H1 (cell line): ENCODE measurements around the gene CPTP.

ENCODE experiments used
- ASH2L ChIP-seq: fragments of 200-600, 300-600 bp; sonication (generic); IDR thresholded peaks from one replicate; pipeline ENCODE4 v1.7.1; 2017; ENCODE audit warnings: low read length
- FOSL1 ChIP-seq: IDR thresholded peaks from 2 replicates; pipeline ENCODE4 v1.6.1; 2011; ENCODE audit warnings: mild to moderate bottlenecking, low read depth, low read length, moderate library complexity; ENCODE audit not compliant: insufficient read depth
- JUN ChIP-seq: IDR thresholded peaks from 2 replicates; pipeline ENCODE4 v1.6.1; 2011; ENCODE audit warnings: low read depth, mild to moderate bottlenecking, improper control_type of control experiment, low read length
- POLR2A ChIP-seq, 2 experiments: IDR thresholded peaks; 1 replicate in 1 of 2; 2 replicates in 1 of 2; pipeline ENCODE4 v1.6.1; 2011; ENCODE audit warnings: low read depth in 2 of 2, low read length in 2 of 2, mild to moderate bottlenecking in 2 of 2; ENCODE audit errors: control extremely low read depth in 1 of 2
- RXRA ChIP-seq: IDR thresholded peaks from 2 replicates; pipeline ENCODE4 v1.6.1; 2011; ENCODE audit warnings: low read depth, mild to moderate bottlenecking, low read length, moderate library complexity; ENCODE audit not compliant: insufficient read depth
- SP2 ChIP-seq: IDR thresholded peaks from 2 replicates; pipeline ENCODE4 v1.6.1; 2012; ENCODE audit warnings: mild to moderate bottlenecking, low read length, inconsistent platforms
- TF ChIP-seq, protein P1 (sequence below), 3 experiments: IDR thresholded peaks; 1 replicate in 2 of 3; 2 replicates in 1 of 3; pipeline versions ENCODE4 v1.5.1 to v1.6.1; 2011; ENCODE audit warnings: low read length in 3 of 3, mild to moderate bottlenecking in 3 of 3, inconsistent platforms in 2 of 3, low read depth in 1 of 3, moderate library complexity in 1 of 3; ENCODE audit not compliant: insufficient read depth in 1 of 3; ENCODE audit errors: control extremely low read depth in 1 of 3
- TF ChIP-seq, protein P2 (sequence below): IDR thresholded peaks from 2 replicates; pipeline ENCODE4 v1.6.1; 2011; ENCODE audit warnings: low read length, improper control_type of control experiment
- TF ChIP-seq, protein P3 (sequence below): IDR thresholded peaks from 2 replicates; pipeline ENCODE4 v1.6.1; 2011; ENCODE audit warnings: low read depth, mild to moderate bottlenecking, low read length; ENCODE audit not compliant: insufficient read depth

DNA sequence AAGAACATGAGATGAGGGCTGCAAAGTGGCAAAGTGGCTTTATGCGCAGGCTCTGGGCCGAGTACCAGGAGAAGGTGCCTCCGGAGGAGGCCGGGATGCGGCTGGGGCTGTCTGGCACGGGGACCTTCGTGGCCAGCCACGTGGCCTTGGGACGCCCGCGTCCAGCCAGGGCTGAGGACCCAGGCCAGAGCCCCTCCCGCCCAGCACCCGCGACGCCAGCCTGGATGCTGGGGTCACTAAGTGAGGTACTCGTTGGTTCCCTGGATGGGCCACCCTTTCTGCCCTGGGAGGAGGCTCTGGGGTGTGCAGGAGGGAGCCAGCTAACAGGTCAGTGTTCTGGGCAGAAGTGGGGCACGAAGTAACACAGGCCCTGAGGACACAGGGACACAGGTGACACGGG lies 31.8 kb upstream of the CPTP start:
- TF ChIP-seq, protein P1, sequence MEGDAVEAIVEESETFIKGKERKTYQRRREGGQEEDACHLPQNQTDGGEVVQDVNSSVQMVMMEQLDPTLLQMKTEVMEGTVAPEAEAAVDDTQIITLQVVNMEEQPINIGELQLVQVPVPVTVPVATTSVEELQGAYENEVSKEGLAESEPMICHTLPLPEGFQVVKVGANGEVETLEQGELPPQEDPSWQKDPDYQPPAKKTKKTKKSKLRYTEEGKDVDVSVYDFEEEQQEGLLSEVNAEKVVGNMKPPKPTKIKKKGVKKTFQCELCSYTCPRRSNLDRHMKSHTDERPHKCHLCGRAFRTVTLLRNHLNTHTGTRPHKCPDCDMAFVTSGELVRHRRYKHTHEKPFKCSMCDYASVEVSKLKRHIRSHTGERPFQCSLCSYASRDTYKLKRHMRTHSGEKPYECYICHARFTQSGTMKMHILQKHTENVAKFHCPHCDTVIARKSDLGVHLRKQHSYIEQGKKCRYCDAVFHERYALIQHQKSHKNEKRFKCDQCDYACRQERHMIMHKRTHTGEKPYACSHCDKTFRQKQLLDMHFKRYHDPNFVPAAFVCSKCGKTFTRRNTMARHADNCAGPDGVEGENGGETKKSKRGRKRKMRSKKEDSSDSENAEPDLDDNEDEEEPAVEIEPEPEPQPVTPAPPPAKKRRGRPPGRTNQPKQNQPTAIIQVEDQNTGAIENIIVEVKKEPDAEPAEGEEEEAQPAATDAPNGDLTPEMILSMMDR (IDR thresholded peaks at IDR 0.05; ENCODE audit: control extremely low read depth in 1 of 3, insufficient read depth in 1 of 3, low read depth in 1 of 3, low read length in 3 of 3) = no peak
- TF ChIP-seq, protein P2, sequence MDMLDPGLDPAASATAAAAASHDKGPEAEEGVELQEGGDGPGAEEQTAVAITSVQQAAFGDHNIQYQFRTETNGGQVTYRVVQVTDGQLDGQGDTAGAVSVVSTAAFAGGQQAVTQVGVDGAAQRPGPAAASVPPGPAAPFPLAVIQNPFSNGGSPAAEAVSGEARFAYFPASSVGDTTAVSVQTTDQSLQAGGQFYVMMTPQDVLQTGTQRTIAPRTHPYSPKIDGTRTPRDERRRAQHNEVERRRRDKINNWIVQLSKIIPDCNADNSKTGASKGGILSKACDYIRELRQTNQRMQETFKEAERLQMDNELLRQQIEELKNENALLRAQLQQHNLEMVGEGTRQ = no peak
- TF ChIP-seq JUN (no peak), RXRA (no peak), ASH2L (no peak), SP2 (no peak), POLR2A (IDR thresholded peaks at IDR 0.05; ENCODE audit: control extremely low read depth in 1 of 2, low read depth in 2 of 2, low read length in 2 of 2) (no peak), FOSL1 (no peak)
- TF ChIP-seq, protein P3, sequence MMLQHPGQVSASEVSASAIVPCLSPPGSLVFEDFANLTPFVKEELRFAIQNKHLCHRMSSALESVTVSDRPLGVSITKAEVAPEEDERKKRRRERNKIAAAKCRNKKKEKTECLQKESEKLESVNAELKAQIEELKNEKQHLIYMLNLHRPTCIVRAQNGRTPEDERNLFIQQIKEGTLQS = no peak
